GM12873 (cell line): ENCODE results near the gene CLECL1.

Source experiments
- TF ChIP-seq, protein P1 (sequence below): IDR thresholded peaks from 2 replicates; pipeline ENCODE4 v1.5.1; 2012; ENCODE audit warnings: low read depth, mild to moderate bottlenecking, moderate library complexity, low read length, control low read depth; ENCODE audit not compliant: insufficient read depth; ENCODE audit errors: missing control alignments

The CLECL1 gene

DNA sequence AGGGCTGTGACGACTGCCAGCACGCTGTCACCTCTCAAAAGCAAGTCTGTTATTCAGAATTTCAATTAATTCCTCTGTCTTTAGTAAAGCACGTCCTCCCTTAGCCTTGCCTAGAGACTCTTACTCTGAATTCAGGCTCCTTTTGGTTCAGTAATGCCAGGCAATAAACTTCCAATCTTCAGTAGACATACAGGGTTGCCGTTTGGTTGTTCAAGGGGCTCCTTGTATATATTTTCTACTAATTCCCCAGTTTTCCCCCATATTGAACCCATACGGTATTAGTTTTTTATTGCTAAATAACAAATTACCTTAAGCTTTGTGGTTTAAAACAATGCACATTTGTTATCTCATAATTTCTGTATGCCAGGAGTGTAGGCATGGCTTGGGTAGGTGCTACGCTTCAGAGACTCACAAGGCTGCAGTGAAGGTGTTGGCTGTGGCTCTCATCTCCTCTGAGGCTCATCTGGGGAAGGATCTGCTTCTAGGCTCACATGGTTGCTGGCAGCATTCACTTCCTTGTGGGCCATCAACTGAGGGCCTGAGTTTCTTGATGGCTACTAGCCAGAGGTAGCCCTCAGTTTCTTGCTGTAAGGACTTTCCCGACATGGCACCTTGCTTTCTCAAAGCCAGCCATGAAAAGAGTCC lies 7.3 kb upstream of the CLECL1 start:
- TF ChIP-seq, protein P1, sequence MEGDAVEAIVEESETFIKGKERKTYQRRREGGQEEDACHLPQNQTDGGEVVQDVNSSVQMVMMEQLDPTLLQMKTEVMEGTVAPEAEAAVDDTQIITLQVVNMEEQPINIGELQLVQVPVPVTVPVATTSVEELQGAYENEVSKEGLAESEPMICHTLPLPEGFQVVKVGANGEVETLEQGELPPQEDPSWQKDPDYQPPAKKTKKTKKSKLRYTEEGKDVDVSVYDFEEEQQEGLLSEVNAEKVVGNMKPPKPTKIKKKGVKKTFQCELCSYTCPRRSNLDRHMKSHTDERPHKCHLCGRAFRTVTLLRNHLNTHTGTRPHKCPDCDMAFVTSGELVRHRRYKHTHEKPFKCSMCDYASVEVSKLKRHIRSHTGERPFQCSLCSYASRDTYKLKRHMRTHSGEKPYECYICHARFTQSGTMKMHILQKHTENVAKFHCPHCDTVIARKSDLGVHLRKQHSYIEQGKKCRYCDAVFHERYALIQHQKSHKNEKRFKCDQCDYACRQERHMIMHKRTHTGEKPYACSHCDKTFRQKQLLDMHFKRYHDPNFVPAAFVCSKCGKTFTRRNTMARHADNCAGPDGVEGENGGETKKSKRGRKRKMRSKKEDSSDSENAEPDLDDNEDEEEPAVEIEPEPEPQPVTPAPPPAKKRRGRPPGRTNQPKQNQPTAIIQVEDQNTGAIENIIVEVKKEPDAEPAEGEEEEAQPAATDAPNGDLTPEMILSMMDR: no peak

DNA sequence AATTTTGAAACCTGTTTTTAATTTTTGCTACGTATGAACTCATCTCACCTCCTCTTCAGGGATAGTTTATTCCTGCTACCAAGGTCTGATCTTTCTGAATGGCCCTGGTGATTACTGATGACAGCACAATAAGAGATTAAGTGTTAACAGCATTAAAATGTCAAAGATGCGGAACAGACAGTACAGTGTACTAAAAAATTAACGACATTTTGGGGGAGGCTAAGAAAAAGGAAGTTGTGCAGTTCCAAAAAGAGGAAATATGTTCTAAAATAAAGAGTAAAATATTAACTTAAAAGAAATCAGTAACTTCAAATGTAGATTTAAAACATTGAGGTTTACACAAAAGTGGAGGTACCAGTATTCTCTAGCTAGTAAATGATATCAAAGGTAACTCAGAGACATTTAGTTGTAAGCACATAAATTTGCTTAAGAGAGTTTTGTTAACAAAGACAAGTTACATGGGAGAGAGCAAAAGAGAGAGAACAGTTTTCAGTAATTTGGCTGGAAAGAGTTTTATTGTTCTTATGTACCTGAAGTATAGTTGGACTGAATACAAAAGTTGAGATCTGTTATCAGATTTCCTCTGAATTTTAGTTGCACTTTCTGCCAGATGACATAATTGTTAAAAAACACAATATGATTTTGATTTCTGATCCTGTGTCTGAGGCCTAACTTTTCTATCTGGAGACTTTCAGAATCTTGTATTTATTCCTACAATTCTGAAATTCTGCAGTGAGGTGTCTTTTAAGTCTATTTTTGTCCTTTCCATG lies 4.2 kb upstream of the CLECL1 start:
- TF ChIP-seq, protein P1: no peak

DNA sequence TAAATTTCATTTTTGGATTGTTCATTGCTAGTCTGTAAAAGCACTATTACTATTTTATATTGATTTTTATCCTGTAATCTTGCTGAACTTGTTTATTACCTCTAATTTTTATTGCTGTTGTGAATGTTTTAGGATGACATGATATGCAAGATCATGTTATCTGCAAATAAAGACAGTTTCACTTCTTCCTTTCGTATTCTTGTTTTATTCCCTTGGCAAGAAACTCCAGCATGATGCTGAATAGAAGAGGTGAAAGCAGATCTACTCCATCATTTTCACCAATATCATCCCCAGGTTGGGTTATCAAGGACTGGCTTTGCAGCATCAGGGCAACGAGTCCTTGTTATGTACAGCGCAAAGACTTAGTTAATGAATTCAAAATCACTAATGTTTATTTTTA lies 2.7 kb upstream of the CLECL1 start:
- TF ChIP-seq, protein P1: no peak

DNA sequence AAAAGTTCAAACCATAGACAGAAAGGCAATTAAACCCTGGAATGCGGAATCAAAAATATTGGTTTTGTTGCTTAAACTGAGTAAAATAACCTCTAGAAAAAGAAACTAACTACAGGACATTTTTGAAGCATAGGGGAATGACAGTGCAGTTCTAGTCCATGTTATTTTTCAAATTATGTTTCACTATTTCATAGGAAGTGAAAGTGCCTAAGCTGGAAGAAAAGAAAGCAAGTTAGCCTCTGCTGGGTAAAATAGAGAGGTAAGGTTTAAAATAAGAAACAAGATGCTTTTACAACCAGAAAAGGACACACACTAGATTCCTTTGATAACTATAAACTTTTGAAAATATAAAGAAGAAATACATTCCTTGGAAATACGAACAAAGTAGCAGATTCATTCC lies 1.1 kb downstream of the CLECL1 start:
- TF ChIP-seq, protein P1: no peak

DNA sequence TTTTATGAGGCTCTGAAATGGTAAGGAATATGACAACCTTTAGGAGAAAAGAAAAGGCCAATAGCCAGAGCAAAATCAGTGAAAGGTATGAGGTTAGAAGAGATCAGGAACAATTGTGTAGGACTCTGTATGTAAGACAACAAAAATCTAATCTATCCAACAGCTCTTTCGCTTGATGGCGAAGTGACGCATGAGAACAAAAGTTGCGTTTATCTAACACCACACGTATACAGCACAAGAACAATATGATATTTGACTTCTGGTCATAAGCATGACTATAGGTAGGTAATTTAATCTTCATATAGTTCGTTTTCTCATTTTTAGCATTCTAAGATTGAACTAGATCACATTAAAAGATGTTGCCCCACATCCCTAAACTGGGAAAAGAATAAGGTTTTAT lies 1.5 kb downstream of the CLECL1 start:
- TF ChIP-seq, protein P1: no peak

DNA sequence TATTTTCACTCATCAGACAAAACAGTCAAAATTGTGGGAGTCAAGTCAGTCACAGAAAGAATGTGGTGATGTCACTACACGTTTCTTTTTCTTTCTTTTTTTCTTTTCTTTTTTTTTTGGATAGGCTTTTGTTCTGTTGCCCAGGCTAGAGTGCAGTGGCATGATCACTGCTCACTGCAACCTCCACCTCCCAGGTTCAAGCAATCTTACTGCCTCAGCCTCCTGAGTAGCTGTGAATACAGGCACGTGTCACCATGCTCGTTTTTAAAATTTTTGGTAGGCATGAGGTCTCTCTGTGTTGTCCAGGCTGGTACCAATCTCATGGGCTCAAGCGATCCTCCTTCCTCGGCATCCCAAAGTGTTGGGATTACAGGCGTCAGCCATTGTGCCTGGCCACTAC lies 2.3 kb downstream of the CLECL1 start:
- TF ChIP-seq, protein P1: no peak

DNA sequence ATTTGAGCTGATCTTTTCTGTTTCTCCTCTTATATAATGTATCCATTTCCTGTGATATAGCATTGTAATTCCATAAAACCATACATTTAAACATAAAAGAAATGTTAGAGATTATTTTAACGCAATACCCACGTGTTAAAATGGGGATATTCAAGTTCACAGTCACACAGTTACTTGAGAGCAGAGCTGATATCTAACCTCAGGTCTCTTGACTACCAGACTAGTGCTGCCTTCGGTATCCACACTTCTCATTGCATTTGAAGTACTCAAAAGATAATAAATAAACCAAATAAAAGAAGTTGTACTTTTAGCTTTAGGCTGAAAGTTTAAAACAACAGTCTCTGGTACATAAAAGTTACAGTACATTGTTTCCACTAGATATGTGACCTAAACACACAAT lies 2.9 kb downstream of the CLECL1 start:
- TF ChIP-seq, protein P1: no peak
